PFSK-1 (cell line): ENCODE data around the gene LRMDA.

Experiments
- FOXP2 ChIP-seq: optimal IDR thresholded peaks from 2 replicates; pipeline ENCODE3; 2011; ENCODE audit warnings: borderline replicate concordance, control low read depth, inconsistent platforms; ENCODE audit not compliant: insufficient read depth; ENCODE audit errors: extremely low read length, extremely low read depth
- POLR2AphosphoS5 ChIP-seq: IDR thresholded peaks from 2 replicates; pipeline ENCODE4 v1.6.1; 2012; ENCODE audit warnings: low read depth, mild to moderate bottlenecking, control low read depth, low read length, moderate library complexity
- SIN3A ChIP-seq: IDR thresholded peaks from 2 replicates; pipeline ENCODE4 v1.6.1; 2012; ENCODE audit warnings: mild to moderate bottlenecking, low read length, moderate library complexity, borderline replicate concordance; ENCODE audit not compliant: insufficient read depth
- TAF1 ChIP-seq: IDR thresholded peaks from 2 replicates; pipeline ENCODE4 v1.6.1; 2012; ENCODE audit warnings: low read length, control low read depth, borderline replicate concordance; ENCODE audit not compliant: insufficient read depth
- TF ChIP-seq, protein P1 (sequence below), 2 experiments: IDR thresholded peaks; 2 replicates each; pipeline versions ENCODE4 v1.6.1 to v1.8.0; 2011 to 2012; ENCODE audit warnings: low read depth in 2 of 2, low read length in 2 of 2, control low read depth in 1 of 2, inconsistent platforms in 1 of 2, mild to moderate bottlenecking in 1 of 2, moderate library complexity in 1 of 2; ENCODE audit not compliant: insufficient read depth in 1 of 2

Gene LRMDA

DNA sequence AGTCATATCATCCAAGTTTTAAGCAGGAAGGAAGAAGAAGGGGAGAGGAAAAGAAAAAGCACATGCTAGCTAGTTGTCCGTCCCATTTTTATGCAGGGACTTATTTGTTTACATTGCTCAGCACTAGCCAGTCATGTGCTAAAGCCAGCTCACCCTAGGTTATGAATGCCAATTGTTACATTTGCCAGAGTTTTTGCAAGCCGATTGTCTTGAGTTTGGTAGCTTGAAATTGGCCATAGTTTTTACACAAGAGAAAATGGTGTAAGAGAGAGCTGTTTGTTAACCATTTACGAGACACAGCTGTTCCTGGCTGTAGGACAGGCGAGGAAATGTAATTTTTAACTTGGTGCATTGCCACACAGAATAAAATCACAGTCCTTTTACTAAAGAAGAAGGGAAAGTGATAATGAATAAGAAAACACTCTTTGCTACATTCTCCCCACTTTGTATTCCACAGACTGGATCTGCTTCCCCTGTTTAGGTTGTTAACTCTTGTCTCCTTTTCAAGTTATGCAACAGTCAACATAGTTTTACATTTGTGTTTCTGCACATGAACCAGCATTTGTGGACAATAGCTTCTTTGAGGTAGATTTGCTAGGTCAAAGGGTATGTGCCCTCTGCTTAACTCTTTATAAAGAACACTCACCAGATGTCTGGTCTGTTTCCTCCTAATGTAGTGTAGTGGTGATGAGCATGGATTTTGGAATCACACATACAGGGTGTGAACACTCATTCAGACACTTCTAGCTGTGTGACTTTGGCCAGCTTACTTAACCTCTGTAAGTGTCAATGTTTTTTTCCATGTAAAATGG, 357.2 kb downstream of the LRMDA start:
- TF ChIP-seq SIN3A: no peak
- no peak for TF ChIP-seq FOXP2
- no peak for TF ChIP-seq POLR2AphosphoS5
- TF ChIP-seq, protein P1, sequence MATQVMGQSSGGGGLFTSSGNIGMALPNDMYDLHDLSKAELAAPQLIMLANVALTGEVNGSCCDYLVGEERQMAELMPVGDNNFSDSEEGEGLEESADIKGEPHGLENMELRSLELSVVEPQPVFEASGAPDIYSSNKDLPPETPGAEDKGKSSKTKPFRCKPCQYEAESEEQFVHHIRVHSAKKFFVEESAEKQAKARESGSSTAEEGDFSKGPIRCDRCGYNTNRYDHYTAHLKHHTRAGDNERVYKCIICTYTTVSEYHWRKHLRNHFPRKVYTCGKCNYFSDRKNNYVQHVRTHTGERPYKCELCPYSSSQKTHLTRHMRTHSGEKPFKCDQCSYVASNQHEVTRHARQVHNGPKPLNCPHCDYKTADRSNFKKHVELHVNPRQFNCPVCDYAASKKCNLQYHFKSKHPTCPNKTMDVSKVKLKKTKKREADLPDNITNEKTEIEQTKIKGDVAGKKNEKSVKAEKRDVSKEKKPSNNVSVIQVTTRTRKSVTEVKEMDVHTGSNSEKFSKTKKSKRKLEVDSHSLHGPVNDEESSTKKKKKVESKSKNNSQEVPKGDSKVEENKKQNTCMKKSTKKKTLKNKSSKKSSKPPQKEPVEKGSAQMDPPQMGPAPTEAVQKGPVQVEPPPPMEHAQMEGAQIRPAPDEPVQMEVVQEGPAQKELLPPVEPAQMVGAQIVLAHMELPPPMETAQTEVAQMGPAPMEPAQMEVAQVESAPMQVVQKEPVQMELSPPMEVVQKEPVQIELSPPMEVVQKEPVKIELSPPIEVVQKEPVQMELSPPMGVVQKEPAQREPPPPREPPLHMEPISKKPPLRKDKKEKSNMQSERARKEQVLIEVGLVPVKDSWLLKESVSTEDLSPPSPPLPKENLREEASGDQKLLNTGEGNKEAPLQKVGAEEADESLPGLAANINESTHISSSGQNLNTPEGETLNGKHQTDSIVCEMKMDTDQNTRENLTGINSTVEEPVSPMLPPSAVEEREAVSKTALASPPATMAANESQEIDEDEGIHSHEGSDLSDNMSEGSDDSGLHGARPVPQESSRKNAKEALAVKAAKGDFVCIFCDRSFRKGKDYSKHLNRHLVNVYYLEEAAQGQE (IDR thresholded peaks at IDR 0.05; ENCODE audit: insufficient read depth in 1 of 2, low read depth in 2 of 2, low read length in 2 of 2): no peak
- TF ChIP-seq TAF1: no peak

DNA sequence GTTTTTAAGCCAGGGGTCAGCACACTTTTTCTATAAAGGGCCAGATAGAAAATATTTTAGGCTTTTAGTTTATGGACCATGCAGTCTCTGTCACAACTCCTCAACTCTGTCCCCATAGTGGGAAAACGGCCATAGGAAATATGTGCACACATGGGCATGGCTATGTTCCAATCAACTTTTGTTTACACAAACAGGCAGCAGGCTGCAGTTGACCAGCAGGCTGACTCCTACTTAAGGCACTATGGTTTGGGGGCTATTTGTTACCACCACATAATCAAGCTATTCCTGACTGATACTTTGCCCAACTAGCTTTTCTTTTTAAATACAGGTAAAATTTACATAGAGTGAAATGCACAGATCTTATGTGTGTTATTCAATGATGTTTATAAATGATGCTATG, 362.4 kb downstream of the LRMDA start:
- TF ChIP-seq SIN3A (no peak), POLR2AphosphoS5 (no peak), TAF1 (no peak), FOXP2 (no peak)
- TF ChIP-seq, protein P1 (IDR thresholded peaks at IDR 0.05; ENCODE audit: insufficient read depth in 1 of 2, low read depth in 2 of 2, low read length in 2 of 2): no peak

DNA sequence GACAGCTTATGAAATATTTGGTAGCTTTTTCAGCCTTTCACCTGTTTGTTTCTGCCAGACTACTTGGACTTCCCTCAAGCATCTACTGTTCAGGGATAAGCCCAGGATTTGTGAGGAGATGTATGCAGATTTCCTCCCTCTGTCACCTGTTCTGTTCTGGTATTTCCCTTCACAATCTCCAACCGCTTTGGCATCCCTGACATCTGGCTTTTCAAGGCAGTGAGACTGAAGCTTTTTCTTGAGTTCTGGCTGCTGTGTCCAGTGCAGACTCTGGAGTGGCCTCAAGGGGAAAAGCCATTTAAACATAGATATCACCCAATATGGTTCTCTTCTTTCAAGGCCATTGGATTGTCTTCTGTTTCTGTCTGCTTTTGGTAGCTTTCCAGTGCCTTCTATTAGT, 369.7 kb downstream of the LRMDA start:
- no peak for TF ChIP-seq SIN3A

DNA sequence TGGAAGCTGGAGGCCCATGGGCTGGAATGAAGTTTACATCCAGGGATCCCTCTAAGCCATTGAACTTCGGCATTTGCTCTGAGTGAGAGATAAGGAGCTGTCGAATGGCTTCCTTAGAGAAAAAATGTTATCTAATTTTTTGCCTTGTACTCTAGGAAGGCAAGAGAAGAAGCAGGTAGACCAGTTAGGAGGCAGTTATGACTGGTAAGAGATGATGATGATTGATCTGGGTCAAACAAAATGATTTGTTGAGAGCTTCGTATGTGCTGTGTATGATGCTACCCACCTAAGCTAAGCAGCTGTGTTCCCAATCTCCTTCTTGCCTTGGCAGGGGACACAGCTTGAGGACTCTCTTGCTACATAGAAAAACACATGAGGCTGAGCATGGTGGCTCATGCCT, 370.2 kb downstream of the LRMDA start:
- TF ChIP-seq, protein P1 (IDR thresholded peaks at IDR 0.05; ENCODE audit: insufficient read depth in 1 of 2, low read depth in 2 of 2, low read length in 2 of 2): no peak
- TF ChIP-seq FOXP2 (no peak), POLR2AphosphoS5 (no peak), TAF1 (no peak), SIN3A (no peak)

DNA sequence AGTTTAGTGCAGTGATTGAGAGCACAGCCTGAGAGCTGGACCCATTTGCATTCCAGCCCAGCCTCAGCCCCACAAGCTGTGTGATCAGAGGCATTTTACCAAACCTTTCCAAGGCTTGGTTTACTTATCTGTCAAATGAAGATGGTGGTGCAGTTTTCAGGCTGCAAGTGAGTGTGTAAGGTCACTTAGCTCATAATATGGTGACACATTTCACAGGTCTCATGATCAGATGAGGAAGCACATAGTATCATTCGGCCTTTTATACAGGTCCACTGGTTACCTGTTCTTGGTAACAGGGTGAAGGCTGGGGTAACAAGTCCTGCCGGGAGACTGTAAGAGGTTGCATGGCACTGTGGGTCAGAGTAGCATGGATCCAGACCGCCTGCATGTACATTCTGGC, 371.7 kb downstream of the LRMDA start:
- no peak for TF ChIP-seq TAF1
- TF ChIP-seq SIN3A: no peak

DNA sequence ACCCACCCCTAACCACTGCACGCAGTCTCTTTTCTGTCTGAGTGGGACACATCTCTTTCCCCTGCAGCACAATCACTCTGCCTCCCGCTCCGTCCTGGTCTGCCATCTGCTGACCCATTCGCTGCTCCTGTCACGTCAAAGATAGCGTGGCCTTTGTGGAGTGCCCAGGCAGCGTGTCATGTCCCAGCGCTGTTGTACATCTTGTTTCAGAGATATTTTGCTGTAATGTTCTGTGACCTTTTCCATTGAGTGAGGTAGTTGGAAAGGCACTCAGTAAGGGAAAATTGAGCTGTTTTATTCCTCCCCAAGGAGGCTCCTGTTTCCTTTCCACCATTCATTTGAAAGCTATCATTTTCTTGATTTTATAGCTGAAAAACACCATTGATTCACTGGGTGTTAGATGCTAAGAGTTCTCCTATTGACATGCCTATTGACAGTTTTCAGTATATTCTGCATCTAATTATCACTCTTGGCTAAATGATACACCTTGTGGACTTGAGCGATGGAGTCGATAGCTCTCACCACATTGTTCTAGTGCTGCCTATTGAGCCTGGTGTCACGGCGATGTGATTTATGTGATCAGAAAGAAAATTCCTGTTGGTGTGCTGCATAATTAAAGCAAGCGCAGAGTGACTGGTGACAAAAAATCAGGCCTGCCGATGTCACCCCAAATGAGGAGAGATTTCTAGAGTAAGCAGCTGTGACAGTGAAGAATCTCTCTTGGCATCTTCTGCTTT, 372.6 kb downstream of the LRMDA start:
- no peak for TF ChIP-seq TAF1
- no peak for TF ChIP-seq FOXP2
- no peak for TF ChIP-seq POLR2AphosphoS5
- TF ChIP-seq, protein P1 (IDR thresholded peaks at IDR 0.05; ENCODE audit: insufficient read depth in 1 of 2, low read depth in 2 of 2, low read length in 2 of 2): no peak
- TF ChIP-seq SIN3A: no peak
